SK-N-DZ (cell line): ENCODE data around the gene RIPK4.

Experiments
- DNase-seq: peaks from one replicate; pipeline ENCODE4 v3.0.0-alpha.2; 2015; ENCODE audit warnings: low spot score
- small RNA-seq, 2 experiments: library from RNA; depleted of rRNA; stranded (forward); fragments of <200 nt; gene quantifications; one replicate each; pipeline ENCODE3, GENCODE V24; 2014

Gene RIPK4

GRCh38 chr21:41691205-41692184 is 75.4 kb downstream of the RIPK4 start:
- no peak for DNase-seq

Small RNA genes within 50 kb of the gene (small RNA-seq; reads per million reads assigned to genes)
- gene MIR6814: 0 reads per million in 2 experiments
